Parathyroid adenoma (tissue), 2 donors: ENCODE measurements around the gene RNF31.

Source experiments
- H2AFZ ChIP-seq: fragments of 300-600 bp; sonication (generic); one replicate; pipeline ENCODE4 v1.7.0; 2017; ENCODE audit warnings: antibody characterized with exemption, mild to moderate bottlenecking
- H3K27ac ChIP-seq: fragments of 300-600 bp; sonication (generic); one replicate; pipeline ENCODE4 v1.7.0; 2017
- H3K27me3 ChIP-seq: fragments of 300-600 bp; sonication (generic); one replicate; pipeline ENCODE4 v1.7.0; 2017; ENCODE audit warnings: low read length; ENCODE audit not compliant: control insufficient read depth, insufficient read depth
- H3K36me3 ChIP-seq: fragments of 300-600 bp; sonication (generic); one replicate; pipeline ENCODE4 v1.7.0; 2017; ENCODE audit warnings: low read length; ENCODE audit not compliant: control insufficient read depth, insufficient read depth
- H3K4me1 ChIP-seq: fragments of 300-600 bp; sonication (generic); one replicate; pipeline ENCODE4 v1.7.0; 2017; ENCODE audit warnings: control low read depth
- H3K4me2 ChIP-seq: fragments of 300-600 bp; sonication (generic); one replicate; pipeline ENCODE4 v1.7.0; 2017; ENCODE audit warnings: low read length
- H3K4me3 ChIP-seq: fragments of 300-600 bp; sonication (generic); one replicate; pipeline ENCODE4 v1.7.0; 2017; ENCODE audit warnings: low read depth, low read length
- H3K79me2 ChIP-seq: fragments of 300-600 bp; sonication (generic); one replicate; pipeline ENCODE4 v1.7.0; 2017; ENCODE audit warnings: control low read depth
- H3K9ac ChIP-seq: fragments of 300-600 bp; sonication (generic); one replicate; pipeline ENCODE4 v1.7.0; 2017; ENCODE audit warnings: mild to moderate bottlenecking
- H3K9me3 ChIP-seq: fragments of 300-600 bp; sonication (generic); one replicate; pipeline ENCODE4 v1.7.0; 2017; ENCODE audit warnings: low read length; ENCODE audit not compliant: control insufficient read depth
- CTCF ChIP-seq: fragments of 300-600 bp; sonication (generic); IDR thresholded peaks from one replicate; pipeline ENCODE4 v1.7.0; 2017; ENCODE audit warnings: antibody characterized with exemption, mild to moderate bottlenecking
- donor health status: primary hyperparathyroidism.

Gene RNF31

GRCh38 chr14:24146978-24147760, at the start of gene RNF31:
TSS of gene RNF31 (plus strand) at chr14:24147498. CDS start at chr14:24147699, 201 bp downstream.
- H3K4me1 ChIP-seq: peaks cover 14% of the 10 kb centered on the region
- peak within 1 kb of the TSS; percentile 89 for H3K4me2 ChIP-seq
- H3K9ac ChIP-seq: peak within 1 kb of the TSS; percentile 74
- no peak for TF ChIP-seq CTCF
- peak within 1 kb of the TSS; percentile 96 for H2AFZ ChIP-seq
- no peaks in the 10 kb centered on the region for H3K36me3 ChIP-seq
- peaks cover 21% of the 10 kb centered on the region for H3K79me2 ChIP-seq
- H3K27ac ChIP-seq: peak within 1 kb of the TSS; percentile 93
- H3K4me3 ChIP-seq: peak within 1 kb of the TSS; percentile 72
- H3K9me3 ChIP-seq: no peaks in the 10 kb centered on the region
- H3K27me3 ChIP-seq: no peaks in the 10 kb centered on the region

GRCh38 chr14:24098229-24098926, 48.9 kb upstream of the RNF31 start:
- Histone ChIP-seq H3K9me3 (no peaks in the 10 kb centered on the region), H3K79me2 (peaks cover 14% of the 10 kb centered on the region), H3K9ac (no peak overlapping the region), H3K4me2 (no peak overlapping the region), H3K36me3 (no peaks in the 10 kb centered on the region), H3K27ac (peak overlapping the region; percentile 62), H3K27me3 (no peaks in the 10 kb centered on the region), H3K4me3 (no peak overlapping the region), H3K4me1 (peaks cover 23% of the 10 kb centered on the region), H2AFZ (no peak overlapping the region)
- TF ChIP-seq CTCF: no peak

- H3K9me3 ChIP-seq: no peaks in the 10 kb centered on the region
- no peaks in the 10 kb centered on the region for H3K36me3 ChIP-seq
- no peak overlapping the region for H3K4me3 ChIP-seq
- no peaks in the 10 kb centered on the region for H3K27me3 ChIP-seq
- no peak overlapping the region for H3K4me2 ChIP-seq
- TF ChIP-seq CTCF: no peak
- peak overlapping the region; percentile 62 for H3K27ac ChIP-seq
- peaks cover 18% of the 10 kb centered on the region for H3K79me2 ChIP-seq
- H3K9ac ChIP-seq: no peak overlapping the region
- peak overlapping the region; percentile 34 for H2AFZ ChIP-seq
- H3K4me1 ChIP-seq: peaks cover 18% of the 10 kb centered on the region
Measured at GRCh38 chr14:24098927-24099813, 48.1 kb upstream of the RNF31 start.

- Histone ChIP-seq H3K4me1 (peaks cover 13% of the 10 kb centered on the region), H3K79me2 (peaks cover 18% of the 10 kb centered on the region), H3K36me3 (no peaks in the 10 kb centered on the region), H2AFZ (no peak overlapping the region), H3K27ac (peak overlapping the region; percentile 62), H3K9ac (no peak overlapping the region), H3K4me3 (no peak overlapping the region), H3K4me2 (no peak overlapping the region), H3K27me3 (no peaks in the 10 kb centered on the region), H3K9me3 (no peaks in the 10 kb centered on the region)
- no peak for TF ChIP-seq CTCF
Measured at GRCh38 chr14:24100197-24100981, 46.9 kb upstream of the RNF31 start.
